GM12874 (cell line): ENCODE data around the gene HOMER1.

Experiments
- TF ChIP-seq, protein P1 (sequence below): IDR thresholded peaks from 2 replicates; pipeline ENCODE4 v1.5.1; 2011; ENCODE audit warnings: low read depth, mild to moderate bottlenecking, control low read depth, low read length, moderate library complexity; ENCODE audit not compliant: insufficient read depth

HOMER1 gene

DNA sequence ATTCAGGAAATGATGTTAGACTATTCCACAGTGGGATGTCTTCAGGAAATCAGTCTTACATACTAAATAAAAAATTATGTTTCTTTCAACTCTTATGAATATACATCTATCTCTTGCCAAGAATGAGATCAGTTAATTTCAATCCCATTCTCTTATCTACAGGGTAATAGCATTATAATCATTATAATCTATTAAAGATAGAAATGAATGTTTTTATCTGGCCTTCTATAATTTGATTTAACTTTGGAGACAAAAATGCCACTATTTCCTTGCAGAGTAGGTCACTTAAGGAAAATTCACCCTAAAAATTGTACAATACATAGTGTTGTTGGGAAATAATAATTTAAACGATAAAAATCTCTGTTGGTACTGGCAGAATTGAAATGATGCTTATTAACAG is 96.4 kb downstream of the HOMER1 start:
- TF ChIP-seq, protein P1, sequence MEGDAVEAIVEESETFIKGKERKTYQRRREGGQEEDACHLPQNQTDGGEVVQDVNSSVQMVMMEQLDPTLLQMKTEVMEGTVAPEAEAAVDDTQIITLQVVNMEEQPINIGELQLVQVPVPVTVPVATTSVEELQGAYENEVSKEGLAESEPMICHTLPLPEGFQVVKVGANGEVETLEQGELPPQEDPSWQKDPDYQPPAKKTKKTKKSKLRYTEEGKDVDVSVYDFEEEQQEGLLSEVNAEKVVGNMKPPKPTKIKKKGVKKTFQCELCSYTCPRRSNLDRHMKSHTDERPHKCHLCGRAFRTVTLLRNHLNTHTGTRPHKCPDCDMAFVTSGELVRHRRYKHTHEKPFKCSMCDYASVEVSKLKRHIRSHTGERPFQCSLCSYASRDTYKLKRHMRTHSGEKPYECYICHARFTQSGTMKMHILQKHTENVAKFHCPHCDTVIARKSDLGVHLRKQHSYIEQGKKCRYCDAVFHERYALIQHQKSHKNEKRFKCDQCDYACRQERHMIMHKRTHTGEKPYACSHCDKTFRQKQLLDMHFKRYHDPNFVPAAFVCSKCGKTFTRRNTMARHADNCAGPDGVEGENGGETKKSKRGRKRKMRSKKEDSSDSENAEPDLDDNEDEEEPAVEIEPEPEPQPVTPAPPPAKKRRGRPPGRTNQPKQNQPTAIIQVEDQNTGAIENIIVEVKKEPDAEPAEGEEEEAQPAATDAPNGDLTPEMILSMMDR = no peak

DNA sequence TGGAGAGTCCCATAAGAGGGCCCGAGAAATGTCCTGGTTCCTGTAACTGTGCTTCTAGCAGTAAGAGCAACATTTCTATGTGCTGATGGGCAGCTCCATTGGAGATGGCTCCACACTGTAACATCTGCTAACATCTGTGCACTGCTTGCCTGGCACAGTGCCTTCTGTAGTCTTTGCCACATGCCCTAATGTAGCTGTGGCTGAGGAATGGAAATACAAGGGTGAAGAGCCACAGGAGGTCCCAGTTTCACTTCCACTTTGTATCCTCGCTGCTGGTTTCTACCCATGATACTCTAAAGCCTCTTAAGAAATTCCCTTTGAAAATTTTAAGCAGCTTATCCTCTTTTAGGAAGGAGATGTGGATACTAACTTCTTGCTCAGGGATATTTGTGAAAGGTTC is 97.4 kb downstream of the HOMER1 start:
- TF ChIP-seq, protein P1 = no peak

DNA sequence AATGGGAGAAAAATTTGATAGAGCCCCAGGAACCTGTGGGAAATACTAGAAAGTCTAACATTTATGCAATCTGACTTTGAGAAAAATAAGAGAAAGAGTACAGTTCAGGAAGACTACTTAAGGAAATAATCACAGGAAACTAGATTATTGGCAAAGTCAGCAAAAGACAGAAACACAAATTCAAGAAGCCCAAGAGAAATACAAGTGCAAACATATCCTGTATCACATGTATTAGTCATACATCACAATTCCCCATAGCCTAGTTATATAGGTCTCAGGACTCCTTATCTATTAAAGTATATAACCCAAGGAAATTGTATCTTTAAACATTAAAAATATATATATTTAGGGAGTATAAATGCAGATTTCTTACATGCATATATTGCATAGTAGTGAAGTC is 100.8 kb downstream of the HOMER1 start:
- TF ChIP-seq, protein P1 = no peak

DNA sequence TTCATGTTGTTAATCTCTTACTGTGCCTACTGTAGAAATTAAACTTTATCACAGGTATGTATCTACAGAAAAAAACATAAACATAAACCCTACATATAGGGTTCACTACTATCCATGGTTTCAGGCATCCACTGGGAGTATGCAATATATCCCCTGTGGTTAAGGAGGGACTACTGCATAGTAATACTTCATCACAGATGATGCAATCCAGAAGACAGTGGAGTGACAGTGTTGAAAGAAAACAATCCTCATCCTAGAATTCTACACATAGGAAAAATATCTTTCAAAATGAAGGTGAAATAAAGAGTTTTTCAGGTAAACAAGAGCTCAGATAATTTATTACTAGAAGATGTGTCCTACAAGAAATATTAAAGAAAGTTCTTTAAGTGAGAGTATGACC is 105.9 kb downstream of the HOMER1 start:
- TF ChIP-seq, protein P1 = no peak

DNA sequence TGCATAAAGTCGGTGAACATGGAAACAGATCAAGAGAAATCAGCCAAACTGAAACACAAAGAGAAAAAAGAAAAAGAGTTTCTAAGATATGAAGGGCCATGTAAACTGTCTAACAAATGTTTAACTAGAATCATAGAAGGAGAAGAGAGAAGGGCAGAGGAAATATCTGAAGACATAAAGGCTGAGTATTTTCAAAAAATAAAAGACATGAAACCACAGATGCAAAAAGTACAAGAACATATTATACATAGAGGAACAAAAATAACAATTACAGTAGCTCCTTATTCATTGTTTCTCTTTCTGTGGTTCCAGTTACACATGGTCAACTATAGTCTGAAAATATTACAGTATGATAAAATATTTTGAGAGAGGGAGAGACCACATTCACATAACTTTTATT is 106.3 kb downstream of the HOMER1 start:
- TF ChIP-seq, protein P1 = no peak

DNA sequence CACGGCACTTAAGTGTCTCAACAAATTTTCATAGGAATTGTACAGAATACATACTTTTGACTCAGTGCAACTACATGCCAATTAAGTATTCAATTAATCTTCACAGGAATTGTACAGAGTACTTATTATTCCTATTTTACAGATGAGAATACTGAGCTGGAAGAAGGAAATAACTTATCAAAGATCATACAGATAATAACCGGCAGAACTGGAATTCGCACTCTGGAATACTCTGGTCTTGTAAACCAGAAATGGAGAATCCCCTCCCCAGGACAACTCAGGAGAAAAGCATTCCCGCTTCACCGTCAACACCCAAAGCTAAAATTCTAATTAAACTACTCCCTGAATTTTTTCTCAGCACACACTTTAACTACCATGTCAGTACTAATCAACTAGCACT is 112.7 kb downstream of the HOMER1 start:
- TF ChIP-seq, protein P1 = no peak

DNA sequence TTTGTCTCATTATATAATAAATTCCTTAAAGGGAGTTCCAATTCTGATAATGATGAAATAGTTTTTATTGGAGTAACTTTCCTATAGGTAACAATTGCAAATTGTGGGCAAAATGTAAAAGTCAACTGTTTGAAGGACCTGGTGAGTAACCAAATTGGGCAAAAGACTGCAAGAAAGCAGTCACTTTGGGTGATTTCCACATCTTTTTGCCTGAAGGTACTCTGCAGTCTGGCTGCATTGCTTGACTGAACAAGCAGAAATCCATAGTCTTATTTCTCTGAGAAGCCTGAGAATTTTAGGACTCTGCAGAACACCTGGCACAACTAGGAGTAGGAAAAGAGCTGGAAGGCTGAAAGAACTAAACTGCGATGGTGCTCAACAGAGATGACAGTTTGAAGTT is 114.9 kb downstream of the HOMER1 start:
- TF ChIP-seq, protein P1 = no peak

DNA sequence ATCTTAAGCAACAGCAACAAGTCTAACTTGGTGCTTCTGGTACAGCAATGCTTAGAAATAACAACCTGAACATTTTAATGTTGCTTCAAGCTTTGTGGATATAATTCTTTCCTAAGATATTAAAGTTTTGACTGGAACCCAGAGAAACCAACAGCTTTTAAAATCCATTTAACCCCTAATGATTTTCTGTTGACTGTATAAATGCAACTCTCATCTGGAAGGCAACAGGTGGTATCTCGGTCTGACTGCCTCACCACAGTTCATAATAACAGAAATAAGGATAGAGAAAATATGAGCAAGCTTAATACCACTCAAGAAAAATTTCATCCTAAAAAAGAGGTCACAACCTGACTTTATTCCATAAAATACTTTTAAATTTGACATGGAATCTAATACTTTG is 116.9 kb downstream of the HOMER1 start:
- TF ChIP-seq, protein P1 = no peak
